Left hindlimb (tissue), 1 donor: Measurements from ENCODE around the gene SMTNL1.
A peak's percentile ranks its signal among the peaks of the same experiment; 100 is the strongest.
"Not testable (repeated sequence)": the region's sequence is repeated elsewhere in the genome, so short reads cannot be mapped to it uniquely, and the experiment has no call there.

ENCODE experiments used
- DNase-seq: peaks from one replicate; pipeline ENCODE4 v3.0.0-alpha.2; 2018

Gene SMTNL1

DNA sequence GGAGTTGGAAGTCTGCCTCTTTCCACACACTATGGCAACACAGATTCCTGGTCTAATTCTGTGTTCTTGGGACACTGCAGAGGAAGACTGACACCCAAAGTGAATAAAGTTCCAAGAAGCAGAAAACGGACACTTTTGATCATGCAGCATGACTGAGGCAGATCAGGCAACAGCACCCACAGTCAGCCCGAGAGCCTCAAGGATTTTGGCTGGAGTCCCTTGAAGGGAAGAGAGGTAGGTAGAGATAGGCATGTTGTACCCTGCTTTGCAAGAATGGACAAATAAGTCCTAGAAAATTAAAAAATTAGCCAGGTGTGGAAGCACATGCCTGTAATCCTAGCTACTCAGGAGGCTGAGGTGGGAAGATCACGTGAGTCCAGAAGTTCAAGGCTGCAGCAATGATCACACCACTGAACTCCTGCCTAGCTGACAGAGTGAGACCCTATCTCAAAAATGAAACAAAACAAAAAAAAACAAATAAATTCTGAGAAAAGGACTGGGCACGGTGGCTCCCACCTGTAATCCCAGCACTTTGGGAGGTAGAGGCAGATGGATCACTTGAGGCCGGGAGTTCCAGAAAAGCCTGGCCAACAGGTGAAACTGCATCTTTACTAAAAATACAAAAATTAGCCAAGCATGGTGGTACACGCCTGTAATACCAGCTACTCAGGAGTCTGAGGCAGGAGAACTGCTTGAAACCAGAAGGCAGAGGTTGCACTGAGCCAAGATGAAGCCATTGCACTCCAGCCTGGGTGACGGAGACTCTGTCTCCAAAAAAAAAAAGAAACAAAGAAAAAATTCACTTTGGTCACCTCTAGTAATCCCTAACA, 28.8 kb upstream of the SMTNL1 start:
- no peak for DNase-seq

DNA sequence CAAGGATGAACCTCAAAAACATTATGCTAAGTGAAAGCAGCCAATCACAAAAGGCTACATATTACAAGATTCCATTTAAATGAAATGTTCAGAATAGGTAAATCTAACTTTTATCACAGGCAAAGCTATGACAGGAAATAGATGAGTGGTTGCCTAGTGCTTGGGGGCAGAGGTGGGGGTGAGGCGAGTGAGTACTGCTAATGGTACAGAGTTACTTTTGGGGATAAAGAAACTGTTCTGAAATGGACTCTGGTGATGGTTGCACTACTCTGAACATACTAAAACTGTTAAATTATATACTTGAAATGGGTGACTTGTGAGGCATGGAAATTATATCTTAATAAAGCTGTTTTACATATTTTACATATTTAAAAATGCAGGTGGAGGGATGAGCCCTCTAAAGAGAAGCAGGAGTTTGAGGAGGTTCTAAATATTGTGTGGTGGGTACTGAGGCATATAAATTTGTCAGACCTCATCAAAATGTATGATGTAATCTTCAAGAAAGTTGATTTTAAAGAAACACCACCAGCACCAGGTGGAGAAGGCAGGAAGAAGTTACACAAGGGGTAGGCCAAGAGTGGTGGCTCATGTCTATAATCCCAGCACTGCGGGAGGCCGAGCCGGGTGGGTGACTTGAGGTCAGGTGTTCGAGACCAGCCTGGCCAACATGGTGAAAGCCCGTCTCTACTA, 25.5 kb upstream of the SMTNL1 start:
- no peak for DNase-seq

DNA sequence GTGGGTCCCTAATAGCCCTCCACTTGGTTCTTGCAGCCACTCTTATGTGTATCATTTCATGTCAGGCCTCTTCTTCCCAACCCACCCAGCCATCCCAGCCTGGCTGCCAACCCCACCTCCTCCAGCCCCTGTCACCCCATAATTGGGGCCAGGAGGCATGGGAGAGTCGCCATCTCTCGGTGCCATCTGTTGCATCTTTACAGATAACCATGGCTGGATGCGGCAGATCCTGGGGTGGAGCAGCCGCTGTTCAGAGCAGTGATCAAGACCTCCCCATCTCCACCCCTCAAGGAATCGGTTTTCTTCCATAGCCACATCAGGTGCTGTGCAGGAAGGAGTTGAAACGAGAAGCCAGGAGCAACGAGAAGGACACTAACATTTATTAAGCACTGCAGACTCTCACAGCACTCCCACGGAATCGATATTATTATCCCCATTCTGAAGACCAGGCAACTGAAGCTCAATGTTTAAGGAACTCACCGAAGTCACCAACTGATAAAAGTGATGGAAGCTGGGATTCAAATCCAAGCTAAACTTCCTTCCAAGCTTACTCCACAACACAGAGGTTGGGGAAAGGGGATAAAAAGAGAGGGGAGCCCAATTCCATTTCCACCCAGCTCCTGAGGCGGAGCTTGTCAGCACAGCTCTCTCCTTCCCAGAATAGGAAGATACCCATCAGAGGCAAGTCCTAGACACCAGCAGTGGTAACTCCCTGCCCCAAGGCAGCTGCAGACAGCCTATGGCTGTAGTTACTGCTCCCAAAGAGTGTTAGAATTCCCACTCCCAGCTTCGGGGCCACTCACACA, 24.5 kb upstream of the SMTNL1 start:
- no peak for DNase-seq

DNA sequence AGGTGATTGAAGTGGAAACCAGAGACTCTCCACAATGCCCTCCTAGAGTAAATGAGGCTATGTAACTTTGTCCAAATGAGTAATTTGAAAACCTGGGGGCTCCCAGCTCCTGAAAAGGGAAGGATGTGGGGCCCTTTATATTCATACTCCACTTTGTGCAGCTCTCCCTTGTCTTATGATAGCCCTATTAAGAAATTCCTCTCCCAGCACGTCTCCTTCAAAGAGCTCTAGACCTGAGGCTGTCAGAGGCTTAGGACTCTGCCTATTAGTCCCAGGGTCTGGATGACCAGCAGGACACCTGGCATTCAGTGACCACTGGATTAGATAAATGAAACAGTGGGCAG, 24.0 kb upstream of the SMTNL1 start:
- DNase-seq: no peak

DNA sequence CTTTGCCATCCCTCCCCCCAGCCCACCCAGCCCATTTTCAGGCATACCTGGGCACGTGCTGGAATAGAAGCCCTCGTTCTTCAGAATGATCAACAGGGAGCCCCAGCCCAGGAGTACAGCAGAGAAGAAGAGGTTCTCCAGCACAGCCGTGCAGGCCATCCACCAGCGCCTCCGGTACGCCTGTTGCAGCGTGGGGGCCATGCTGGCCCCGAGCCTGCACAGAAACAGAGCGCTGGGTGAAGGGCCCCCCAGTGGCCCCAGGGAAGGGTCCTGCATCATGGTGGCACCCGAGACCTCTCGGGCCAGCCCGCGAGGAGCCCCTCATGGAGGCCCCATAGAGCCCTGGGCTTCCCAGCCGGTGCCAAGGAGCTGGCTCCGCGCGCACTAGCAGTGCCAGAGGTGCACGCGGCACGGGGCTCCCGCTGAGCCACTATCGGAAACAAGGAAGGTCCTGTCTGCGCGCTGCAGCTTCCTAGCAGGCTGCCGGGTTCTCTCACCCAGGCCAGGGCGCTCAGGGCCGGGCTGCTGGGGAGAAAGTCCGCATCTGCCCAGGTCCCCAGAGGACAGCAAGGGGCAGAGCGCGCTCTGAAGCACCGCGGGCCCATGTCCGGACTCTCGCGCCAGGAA, 23.4 kb upstream of the SMTNL1 start:
- DNase-seq: peak; percentile 56

DNA sequence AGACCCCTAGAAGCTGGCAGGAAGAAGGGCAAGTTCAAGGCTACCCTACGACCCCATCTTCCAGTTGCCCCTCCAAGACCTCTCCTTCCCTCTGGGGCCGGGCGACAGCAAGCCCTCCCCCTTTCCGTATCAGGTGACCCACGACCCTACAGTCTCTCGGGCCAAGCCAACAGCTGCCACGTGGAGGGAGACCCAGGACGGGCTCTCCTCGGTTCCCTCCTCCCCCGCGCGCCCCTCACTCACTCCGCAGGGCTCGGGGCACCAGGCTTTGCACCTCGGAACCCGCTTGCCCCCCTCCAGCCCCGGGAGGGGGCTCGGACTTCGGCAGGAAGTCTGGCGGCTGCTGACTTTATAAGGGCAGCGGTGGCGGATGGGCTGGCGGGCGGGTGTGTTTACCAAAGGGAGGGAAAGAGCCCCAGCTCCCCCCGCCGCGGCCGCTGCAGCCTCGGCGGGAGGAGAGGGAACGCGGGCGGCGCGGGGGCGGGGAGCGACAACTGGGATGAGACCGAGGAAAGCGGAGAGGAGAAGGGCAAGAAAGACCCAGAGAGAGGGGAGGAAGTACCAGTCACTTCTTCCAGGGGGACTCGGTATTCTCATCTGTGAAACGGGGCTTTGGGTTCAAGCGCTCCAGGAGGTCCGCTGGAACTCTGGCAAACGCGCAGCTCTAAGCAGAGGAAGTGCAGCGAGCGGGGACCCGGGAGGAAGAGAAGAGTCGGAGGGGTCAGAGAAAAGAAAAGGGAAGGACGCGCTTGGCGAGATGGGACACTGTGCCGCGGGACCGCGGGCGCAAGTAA, 22.7 kb upstream of the SMTNL1 start:
- DNase-seq: peak; percentile 62

DNA sequence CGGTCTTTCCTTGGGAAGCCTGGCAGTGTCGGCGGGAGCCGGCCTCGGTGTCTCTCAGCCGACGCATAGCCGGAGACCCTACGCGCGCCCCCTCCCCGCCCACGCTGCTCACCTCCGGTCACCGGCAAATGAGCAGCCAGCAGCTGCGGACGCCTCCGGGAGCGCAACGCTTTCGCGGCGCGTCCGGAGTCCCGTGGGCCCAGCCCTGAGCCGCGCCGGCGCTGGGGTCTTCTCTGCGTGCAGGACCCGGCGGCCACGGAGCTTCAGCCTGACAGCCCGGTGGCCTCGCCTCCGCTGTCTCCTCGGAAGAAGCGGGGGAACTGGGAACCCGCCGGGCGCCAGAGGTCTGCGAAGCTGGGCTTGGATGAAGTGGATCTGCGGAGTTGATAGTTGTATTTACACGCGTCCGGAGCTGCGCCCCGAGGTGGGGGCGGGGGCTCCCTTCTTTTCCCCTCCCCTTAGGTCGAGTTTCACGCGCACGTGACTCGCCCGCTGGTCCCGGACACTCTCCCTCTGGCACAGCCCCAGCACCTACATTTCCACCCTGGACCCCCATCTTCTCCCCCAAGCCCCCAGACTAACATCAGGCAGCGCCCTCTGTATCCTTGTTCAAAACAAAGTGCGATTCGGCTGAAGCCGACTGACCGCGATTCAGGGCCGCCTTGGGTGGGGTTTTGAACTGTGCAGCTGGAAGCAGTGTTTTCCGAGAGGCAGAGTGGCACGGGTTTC, 21.9 kb upstream of the SMTNL1 start, which contains the start of gene SLC43A1:
Gene SLC43A1, minus strand, starts transcription at position 371 of the 729 bp plus-strand sequence. CDS start 1,591 bp downstream, outside the sequence.
- peak; percentile 76 for DNase-seq

DNA sequence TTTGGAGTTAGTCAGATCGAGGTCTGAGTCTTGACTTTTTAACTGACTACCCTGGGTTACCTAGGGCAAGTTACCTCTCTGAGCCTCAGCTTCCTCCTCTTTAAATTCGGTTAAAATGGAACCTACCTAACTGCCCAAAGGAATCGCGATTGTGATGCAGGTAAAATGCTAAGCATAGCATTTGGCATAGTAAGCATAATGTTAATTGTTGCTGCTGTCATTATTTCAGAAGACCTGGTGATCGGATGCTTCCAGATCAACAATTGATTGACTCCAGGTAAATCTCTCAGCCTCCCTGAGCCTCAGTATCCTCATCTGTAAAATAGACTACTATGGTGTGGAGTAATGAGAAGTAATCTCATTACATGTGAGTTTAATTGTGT, 21.3 kb upstream of the SMTNL1 start:
- DNase-seq: no peak

DNA sequence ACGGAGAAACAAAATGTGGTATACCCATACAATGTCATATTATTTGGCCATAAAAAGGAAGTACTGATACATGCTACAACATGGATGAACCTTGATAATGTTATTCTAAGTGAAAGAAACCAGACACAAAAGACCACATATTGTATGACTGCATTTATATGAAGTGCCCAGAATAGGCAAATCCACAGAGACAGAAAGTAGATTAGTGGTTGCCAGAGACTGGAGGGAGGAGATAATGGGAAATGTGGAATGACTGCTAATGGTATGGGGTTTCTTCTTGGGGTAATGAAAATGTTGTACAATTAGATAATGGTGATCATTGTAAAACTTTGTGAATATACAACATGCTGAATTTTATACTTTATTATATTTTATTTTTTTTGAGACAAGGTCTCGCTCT, 16.3 kb upstream of the SMTNL1 start:
- DNase-seq: no peak

DNA sequence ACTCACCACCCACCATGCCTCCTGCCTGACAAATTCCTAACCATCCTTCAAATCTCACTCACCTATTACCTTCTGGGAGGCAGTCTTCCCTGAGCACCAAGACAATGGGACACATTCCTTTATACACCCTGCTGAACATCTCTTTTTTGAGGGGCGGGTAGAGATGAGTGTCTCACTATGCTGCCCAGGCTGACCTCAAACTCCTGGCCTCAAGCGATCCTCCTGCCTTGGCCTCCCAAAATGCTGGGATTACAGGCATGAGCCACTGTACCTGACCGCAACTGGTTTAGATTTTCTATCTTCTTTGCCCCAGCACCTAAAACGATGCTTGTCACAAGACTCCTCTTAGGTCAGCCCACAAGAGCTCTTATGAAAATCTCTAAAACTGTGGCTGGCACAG, 14.0 kb upstream of the SMTNL1 start:
- no peak for DNase-seq

DNA sequence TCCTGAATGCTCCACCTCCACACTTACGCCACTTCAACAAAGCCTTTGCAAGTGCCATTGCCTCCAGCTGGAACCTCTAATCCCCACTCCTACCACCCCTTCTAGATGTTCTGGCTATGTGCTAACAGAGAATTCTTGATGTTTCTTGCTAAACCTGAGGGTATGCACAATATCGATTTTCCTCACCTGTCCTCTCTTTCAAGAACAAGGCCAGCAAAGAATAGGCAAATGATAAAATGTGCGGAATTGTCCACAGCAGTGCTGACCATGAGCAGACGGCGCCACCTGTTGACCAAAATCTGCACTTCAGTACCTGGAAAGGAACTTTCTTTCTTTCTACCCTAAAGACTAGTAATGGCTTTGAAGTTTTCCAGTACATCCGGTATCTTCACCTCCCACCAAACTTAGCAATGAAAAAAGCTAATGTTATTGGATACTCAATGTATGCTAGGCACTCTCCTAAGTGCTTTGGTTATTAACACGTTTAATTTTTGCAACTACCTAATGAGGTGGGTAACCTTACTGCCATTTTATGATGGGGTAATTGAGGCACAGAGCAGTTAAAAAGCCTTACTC, 10.3 kb upstream of the SMTNL1 start:
- DNase-seq: peak; percentile 52

DNA sequence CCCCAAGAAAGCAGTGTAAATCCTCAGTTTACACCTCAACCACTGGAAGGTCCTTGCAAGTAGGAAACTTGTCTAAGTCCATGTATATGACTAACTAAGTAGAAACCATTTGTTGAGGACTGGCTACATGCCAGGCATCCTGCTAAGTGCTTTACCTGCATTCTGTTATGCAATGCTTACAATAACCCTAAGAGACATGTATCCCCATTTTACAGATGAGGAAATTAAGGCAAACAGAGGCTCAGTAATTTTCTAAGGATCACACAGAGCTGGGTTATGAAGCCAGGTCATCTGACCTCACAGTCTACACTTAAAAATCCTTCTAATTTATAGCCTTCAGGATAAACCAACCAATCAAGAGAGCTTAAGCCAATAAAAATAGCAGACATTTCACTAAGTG, 8.4 kb upstream of the SMTNL1 start:
- no peak for DNase-seq

DNA sequence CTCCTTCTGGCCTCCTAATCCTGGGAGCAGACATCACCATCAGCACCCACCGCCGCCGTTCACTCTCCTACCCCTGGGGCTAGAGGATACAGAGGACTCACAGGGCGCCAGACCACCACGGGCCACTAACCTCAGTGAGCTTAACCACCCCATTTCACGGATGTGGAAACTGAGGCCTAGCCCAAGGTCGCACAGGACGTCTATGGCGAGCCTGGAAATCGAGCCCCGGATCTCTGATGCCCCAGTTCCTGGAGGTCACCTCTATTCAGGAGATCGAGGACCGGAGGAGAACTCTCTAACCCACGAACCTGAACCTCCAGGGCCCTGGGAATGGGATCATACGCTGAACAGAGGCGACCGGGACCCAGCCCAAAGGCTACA, 7.2 kb upstream of the SMTNL1 start:
- DNase-seq: no peak

DNA sequence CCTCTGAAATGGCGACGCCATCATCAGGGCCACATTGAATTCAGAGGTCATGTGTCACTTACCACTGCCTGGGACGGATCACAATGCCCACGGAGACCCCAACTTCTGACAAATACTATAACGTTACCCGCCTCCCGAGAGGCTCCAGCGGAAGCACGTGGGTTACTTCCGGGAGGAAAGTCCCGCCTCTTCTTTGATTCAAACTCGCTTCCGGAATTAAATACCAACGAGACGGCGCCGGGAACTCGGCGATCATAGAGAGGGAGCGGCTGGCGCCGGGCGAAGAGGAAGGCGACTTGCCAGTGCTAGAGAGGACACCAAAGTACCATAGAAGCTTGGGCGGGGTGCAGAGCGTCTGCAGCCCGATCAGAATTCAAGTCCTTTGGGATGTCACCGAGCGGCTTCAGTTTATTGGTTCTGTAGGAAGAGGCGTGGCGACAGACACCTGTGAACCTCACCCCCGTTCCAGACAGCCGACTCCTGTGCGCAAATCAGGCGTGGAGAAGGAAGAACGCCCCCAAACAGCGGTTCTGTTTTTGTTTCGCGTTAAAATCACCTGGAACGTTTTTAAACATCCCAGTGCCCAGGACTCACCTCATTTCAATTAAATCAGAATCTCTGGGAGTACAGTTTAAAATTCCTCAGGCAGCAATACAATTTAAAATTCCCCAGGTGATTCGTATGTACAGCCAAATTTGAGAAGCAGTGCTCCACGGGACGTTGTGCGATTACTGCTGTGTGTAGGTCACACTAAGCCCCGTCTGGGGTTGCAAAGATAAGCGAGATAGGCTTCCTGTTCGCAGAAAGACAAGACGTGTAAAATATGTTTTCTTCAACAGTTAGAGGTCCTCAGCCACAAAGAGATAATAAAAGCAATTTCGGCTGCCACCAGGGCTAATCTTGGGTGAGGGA, 6.5 kb upstream of the SMTNL1 start, which contains the start of gene TIMM10:
Gene TIMM10, minus strand, starts transcription at position 159 of the 912 bp plus-strand sequence. CDS start 565 bp downstream, outside the sequence.
- DNase-seq: peak; percentile 96

DNA sequence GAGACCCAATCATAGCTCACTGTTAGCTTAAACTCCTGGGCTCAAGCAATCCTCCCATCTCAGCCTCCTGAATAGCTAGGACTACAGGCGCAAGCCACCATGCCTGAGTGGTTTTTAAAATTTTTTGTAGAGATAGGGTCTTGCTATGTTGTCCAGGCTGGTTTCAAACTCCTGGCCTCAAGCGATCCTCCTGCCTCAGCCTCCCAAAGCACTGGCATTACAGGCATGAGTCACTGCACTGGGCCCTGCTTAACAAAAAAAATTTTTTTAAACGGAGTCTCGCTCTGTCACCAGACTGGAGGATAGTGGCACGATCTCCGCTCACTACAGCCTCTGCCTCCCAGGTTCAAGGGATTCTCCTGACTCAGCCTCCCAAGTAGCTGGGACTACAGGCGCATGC, 2.9 kb upstream of the SMTNL1 start:
- not testable (repeated sequence) for DNase-seq

DNA sequence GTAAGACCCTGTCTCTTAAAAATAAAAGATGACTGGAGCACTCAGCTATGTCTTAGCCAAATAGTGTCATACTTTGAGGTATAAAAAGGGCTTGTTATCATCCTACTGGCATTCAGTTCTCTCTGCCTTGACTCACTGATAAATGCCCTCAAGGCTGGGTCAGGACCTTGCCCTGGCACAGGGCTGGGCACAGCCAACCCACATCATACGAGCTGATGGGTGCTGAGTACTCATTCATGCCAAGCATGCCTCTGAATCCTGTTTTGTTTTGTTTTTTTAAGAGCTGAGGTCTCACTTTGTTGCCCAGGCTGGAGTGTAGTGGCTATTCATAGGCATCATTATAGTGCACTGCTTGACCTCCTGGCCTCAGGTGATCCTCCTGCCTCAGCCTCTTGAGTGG, 1.9 kb downstream of the SMTNL1 start:
- no peak for DNase-seq

DNA sequence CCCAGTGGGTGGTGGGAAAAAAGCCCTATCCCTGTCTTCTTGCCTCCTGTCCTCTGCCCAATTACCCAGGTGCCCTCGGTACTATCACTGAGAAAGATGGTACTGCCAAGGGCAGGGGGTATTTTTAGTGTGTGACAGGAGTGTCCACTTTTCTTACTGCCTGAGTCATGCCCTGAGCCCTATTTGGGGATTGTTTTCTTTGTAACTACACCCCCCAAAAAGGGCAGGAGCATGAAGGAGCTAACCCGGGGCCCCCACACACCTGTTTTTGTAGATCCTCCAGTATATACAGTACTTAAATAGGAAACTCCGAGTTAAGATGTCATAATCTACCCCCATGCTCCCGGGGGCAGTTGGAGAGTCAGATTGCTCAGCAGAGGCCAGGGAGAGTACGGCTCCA, 3.8 kb downstream of the SMTNL1 start:
- DNase-seq: no peak

DNA sequence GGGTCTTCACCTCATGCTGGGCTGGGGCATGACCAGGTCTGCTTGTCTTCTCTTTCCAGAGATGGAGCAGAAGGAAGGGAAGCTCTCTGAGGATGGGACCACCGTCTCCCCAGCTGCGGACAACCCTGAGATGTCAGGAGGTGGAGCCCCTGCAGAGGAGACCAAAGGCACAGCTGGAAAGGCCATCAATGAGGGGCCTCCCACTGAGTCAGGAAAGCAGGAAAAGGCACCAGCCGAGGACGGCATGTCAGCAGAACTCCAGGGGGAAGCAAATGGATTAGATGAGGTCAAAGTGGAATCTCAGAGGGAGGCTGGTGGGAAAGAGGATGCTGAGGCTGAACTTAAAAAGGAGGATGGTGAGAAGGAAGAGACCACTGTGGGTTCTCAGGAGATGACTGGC, 5.2 kb downstream of the SMTNL1 start:
- DNase-seq: no peak

DNA sequence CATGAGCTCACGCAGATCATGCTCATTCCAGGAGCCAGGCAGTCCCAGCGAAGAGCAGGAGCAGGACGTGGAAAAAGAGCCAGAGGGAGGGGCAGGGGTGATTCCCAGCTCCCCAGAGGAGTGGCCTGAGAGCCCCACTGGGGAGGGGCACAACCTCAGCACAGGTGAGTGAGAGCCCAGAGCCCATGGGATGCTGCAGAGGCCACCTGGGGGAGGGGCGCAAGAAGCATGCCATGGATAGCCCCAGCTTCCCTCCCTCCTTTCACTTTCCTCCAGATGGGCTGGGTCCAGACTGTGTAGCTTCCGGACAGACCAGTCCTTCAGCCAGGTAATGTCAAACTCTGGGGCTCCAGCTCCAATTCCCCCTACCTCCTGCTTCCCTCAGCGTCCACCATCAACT, 6.2 kb downstream of the SMTNL1 start:
- DNase-seq: no peak

DNA sequence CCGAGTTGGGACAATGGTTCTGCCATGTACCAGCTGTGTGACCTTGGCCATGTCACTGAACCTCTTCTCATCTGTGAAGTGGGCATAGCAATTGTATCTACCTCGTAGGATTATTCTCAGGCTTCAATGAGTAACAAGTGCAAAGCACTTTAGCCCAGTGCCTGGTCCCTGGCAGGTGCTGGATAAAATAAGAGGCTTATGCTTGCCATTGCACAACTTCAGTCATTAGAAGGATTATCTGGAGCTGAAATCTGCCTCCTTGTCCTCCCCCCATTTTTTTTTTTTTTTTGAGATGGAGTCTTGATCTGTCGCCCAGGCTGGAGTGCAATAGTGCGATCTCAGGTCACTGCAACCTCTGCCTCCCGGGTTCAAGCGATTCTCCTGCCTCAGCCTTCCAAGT, 7.2 kb downstream of the SMTNL1 start:
- no peak for DNase-seq
